Activated CD4-positive, alpha-beta T cell treated with anti-CD3 and anti-CD28 coated beads for 4 hours (primary cell): ENCODE data around the gene IL6.
"Not testable (repeated sequence)": the region's sequence is repeated elsewhere in the genome, so short reads cannot be mapped to it uniquely, and the experiment has no call there.

Experiments
- DNase-seq, 2 donors: peaks; one replicate each; pipeline ENCODE4 v3.0.0-alpha.2; 2020

Gene IL6

GRCh38 chr7:22726907-22727713 is at the start of gene IL6:
Gene IL6 (plus strand): TSS chr7:22727200. CDS start chr7:22727263, 63 bp downstream.
- peak in 1 of 2 donors; percentile 6 for DNase-seq

GRCh38 chr7:22677263-22677662 is 49.7 kb upstream of the IL6 start:
- not testable (repeated sequence) for DNase-seq

GRCh38 chr7:22677680-22678079 is 49.3 kb upstream of the IL6 start:
- DNase-seq = no peak

GRCh38 chr7:22680482-22680911 is 46.5 kb upstream of the IL6 start:
- DNase-seq = no peak

GRCh38 chr7:22681312-22681711 is 45.7 kb upstream of the IL6 start:
- no peak for DNase-seq

GRCh38 chr7:22681852-22682657 is 44.9 kb upstream of the IL6 start:
- DNase-seq = no peak

- no peak for DNase-seq
Measured at GRCh38 chr7:22683379-22683778, 43.6 kb upstream of the IL6 start.

GRCh38 chr7:22686620-22687019 is 40.4 kb upstream of the IL6 start:
- no peak for DNase-seq

- no peak for DNase-seq
Measured at GRCh38 chr7:22688084-22688483, 38.9 kb upstream of the IL6 start.

GRCh38 chr7:22688934-22689333 is 38.1 kb upstream of the IL6 start:
- not testable (repeated sequence) for DNase-seq

GRCh38 chr7:22694597-22695207 is 32.3 kb upstream of the IL6 start:
- no peak for DNase-seq

- no peak for DNase-seq
Measured at GRCh38 chr7:22695476-22696132, 31.4 kb upstream of the IL6 start.

- no peak for DNase-seq
Measured at GRCh38 chr7:22696541-22697228, 30.3 kb upstream of the IL6 start.

GRCh38 chr7:22697322-22697859 is 29.6 kb upstream of the IL6 start:
- no peak for DNase-seq

GRCh38 chr7:22697876-22698606 is 29.0 kb upstream of the IL6 start:
- DNase-seq = peak in 1 of 2 donors; percentile 12

GRCh38 chr7:22698767-22699166 is 28.2 kb upstream of the IL6 start:
- no peak for DNase-seq

- DNase-seq = no peak
Measured at GRCh38 chr7:22700559-22701002, 26.4 kb upstream of the IL6 start.

GRCh38 chr7:22702516-22702915 is 24.5 kb upstream of the IL6 start:
- DNase-seq = no peak

GRCh38 chr7:22703107-22703855 is 23.7 kb upstream of the IL6 start:
- DNase-seq = not testable (repeated sequence)

- DNase-seq = not testable (repeated sequence)
Measured at GRCh38 chr7:22703978-22704610, 22.9 kb upstream of the IL6 start.
